WTC11 (cell line): ENCODE data around the gene GDPD4. TPM values are rescaled to one million over a fixed set of nuclear protein-coding genes. Genes with fewer than 3 reads are reported as not detected.

Experiments used
- ATAC-seq: fragments of 200-7000 bp; cut with Tn5 transposase; 2 replicates; pipeline ENCODE4 v1.10.0; 2021; ENCODE audit warnings: mild to moderate bottlenecking, moderate library complexity
- CTCF ChIA-PET: fragments of 300-600 bp; sonication (Branson Sonifier 250); formaldehyde crosslinking; loops from one replicate; lab custom pipeline; 2021; ENCODE audit warnings: antibody characterized with exemption; lab: Charles Lee
- POLR2A ChIA-PET: fragments of 350-600 bp; sonication (Branson Sonifier 250); formaldehyde crosslinking; loops from one replicate; lab custom pipeline; 2021; ENCODE audit warnings: antibody characterized with exemption; lab: Charles Lee
- DNase-seq: peaks from one replicate; pipeline ENCODE4 v3.0.0; 2021; ENCODE audit warnings: low spot score
- H3K27ac Mint-ChIP-seq: 2 replicates; pipeline ENCODE4 v1.8.0; 2021; ENCODE audit warnings: mixed read lengths
- H3K27me3 Mint-ChIP-seq: 2 replicates; pipeline ENCODE4 v1.8.0; 2021; ENCODE audit warnings: low read depth, mild to moderate bottlenecking, moderate library complexity, mixed read lengths
- H3K36me3 Mint-ChIP-seq: 2 replicates; pipeline ENCODE4 v1.8.0; 2021; ENCODE audit warnings: mixed read lengths
- H3K4me1 Mint-ChIP-seq: 2 replicates; pipeline ENCODE4 v1.8.0; 2022; ENCODE audit warnings: mixed read lengths
- H3K4me3 Mint-ChIP-seq: 2 replicates; pipeline ENCODE4 v1.8.0; 2021; ENCODE audit warnings: mild to moderate bottlenecking, moderate library complexity, mixed read lengths
- H3K9me3 Mint-ChIP-seq: 2 replicates; pipeline ENCODE4 v1.8.0; 2021; ENCODE audit warnings: mixed read lengths
- ATF1 ChIP-seq: sonication (generic); formaldehyde crosslinking; IDR thresholded peaks from 2 replicates; pipeline ENCODE4 v1.8.1; 2023; ENCODE audit warnings: mild to moderate bottlenecking, moderate library complexity, missing genetic modification reagents
- CREM ChIP-seq: sonication (generic); formaldehyde crosslinking; IDR thresholded peaks from 2 replicates; pipeline ENCODE4 v1.8.1; 2022; ENCODE audit warnings: mild to moderate bottlenecking, missing genetic modification reagents, moderate library complexity
- CTCF ChIP-seq: fragments of 200-600 bp; IDR thresholded peaks from 2 replicates; pipeline ENCODE4 v1.8.0; 2022; ENCODE audit warnings: antibody characterized with exemption
- FOXP4 ChIP-seq: sonication (generic); formaldehyde crosslinking; IDR thresholded peaks from 2 replicates; pipeline ENCODE4 v1.8.0; 2022; ENCODE audit warnings: mild to moderate bottlenecking, missing genetic modification reagents
- IRF1 ChIP-seq: sonication (generic); formaldehyde crosslinking; IDR thresholded peaks from 2 replicates; pipeline ENCODE4 v1.8.0; 2023; ENCODE audit warnings: missing genetic modification reagents
- IRF2 ChIP-seq: sonication (generic); formaldehyde crosslinking; IDR thresholded peaks from 2 replicates; pipeline ENCODE4 v1.8.0; 2022; ENCODE audit warnings: low read depth, missing genetic modification reagents, borderline replicate concordance
- KAT7 ChIP-seq: sonication (generic); formaldehyde crosslinking; IDR thresholded peaks from 2 replicates; pipeline ENCODE4 v1.8.1; 2023; ENCODE audit warnings: missing genetic modification reagents, mild to moderate bottlenecking, borderline replicate concordance
- MAX ChIP-seq: sonication (generic); formaldehyde crosslinking; IDR thresholded peaks from 2 replicates; pipeline ENCODE4 v1.8.0; 2022; ENCODE audit warnings: mild to moderate bottlenecking, missing genetic modification reagents
- MXD4 ChIP-seq: fragments of 250-450 bp; sonication (Bioruptor Pico); IDR thresholded peaks from 2 replicates; pipeline ENCODE4 v1.8.0; 2021; ENCODE audit warnings: mild to moderate bottlenecking, moderate library complexity, borderline replicate concordance
- NFYB ChIP-seq: sonication (generic); formaldehyde crosslinking; conservative IDR thresholded peaks from 2 replicates; pipeline ENCODE4 v1.8.0; 2022; ENCODE audit warnings: low read depth, missing genetic modification reagents
- NR2C2 ChIP-seq: sonication (generic); formaldehyde crosslinking; IDR thresholded peaks from 2 replicates; pipeline ENCODE4 v1.8.0; 2022; ENCODE audit warnings: mild to moderate bottlenecking, missing genetic modification reagents
- NR3C1 ChIP-seq: sonication (generic); formaldehyde crosslinking; conservative IDR thresholded peaks from 2 replicates; pipeline ENCODE4 v1.8.1; 2023; ENCODE audit warnings: low read depth, mild to moderate bottlenecking, missing genetic modification reagents
- PREB ChIP-seq: sonication (generic); formaldehyde crosslinking; IDR thresholded peaks from 2 replicates; pipeline ENCODE4 v1.8.1; 2022; ENCODE audit warnings: mild to moderate bottlenecking, missing genetic modification reagents, moderate library complexity, borderline replicate concordance
- PRRX2 ChIP-seq: fragments of 250-450 bp; sonication (Bioruptor Pico); IDR thresholded peaks from 2 replicates; pipeline ENCODE4 v1.8.0; 2021; ENCODE audit warnings: mild to moderate bottlenecking
- TEAD1 ChIP-seq: sonication (generic); formaldehyde crosslinking; IDR thresholded peaks from 2 replicates; pipeline ENCODE4 v1.8.0; 2022; ENCODE audit warnings: mild to moderate bottlenecking, missing genetic modification reagents
- ZMAT4 ChIP-seq: fragments of 250-450 bp; sonication (Bioruptor Pico); IDR thresholded peaks from 2 replicates; pipeline ENCODE4 v1.9.0; 2021; ENCODE audit warnings: mild to moderate bottlenecking
- ZNF317 ChIP-seq: sonication (generic); formaldehyde crosslinking; IDR thresholded peaks from 2 replicates; pipeline ENCODE4 v1.8.1; 2023; ENCODE audit warnings: low read depth, mild to moderate bottlenecking, moderate library complexity, missing genetic modification reagents, borderline replicate concordance
- total RNA-seq: library from RNA; stranded (reverse); gene quantifications from 3 replicates; pipeline ENCODE4 v1.2.3, GENCODE V29; 2021
- TF ChIP-seq, protein P1 (sequence below): sonication (generic); formaldehyde crosslinking; IDR thresholded peaks from 2 replicates; pipeline ENCODE4 v1.8.1; 2023; ENCODE audit warnings: mild to moderate bottlenecking, missing genetic modification reagents, moderate library complexity

GDPD4 gene
- total RNA-seq, 1 experiment from 2014 or later, result not detected

DNA sequence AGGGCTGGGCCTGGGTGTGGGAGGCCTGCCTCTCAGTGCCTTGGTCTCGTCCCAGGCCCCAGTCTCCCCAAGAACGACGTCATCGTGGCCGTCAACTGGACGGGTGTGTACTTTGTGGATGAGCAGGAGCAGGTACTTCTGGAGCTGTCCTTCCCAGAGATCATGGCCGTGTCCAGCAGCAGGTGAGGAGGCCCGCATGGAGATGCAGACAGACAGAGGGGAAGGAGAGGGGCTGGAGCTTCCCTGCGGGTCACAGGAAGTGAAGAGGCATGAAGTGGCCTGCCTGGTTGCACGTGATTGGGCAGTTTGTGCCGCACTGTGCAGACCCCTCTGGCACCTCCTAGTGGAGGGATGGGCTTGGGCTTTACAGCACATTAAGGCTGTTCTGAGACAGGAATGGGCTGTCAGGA is 103.0 kb downstream of the GDPD4 start (continued):
- TF ChIP-seq FOXP4 (CRISPR knock-in tag) (0 out of 2 replicates have a peak, but pooled peaks have one; percentile 31), TEAD1 (CRISPR knock-in tag) (peak; percentile 17; the same call in 1 of the 2 replicates), ZMAT4 (CRISPR knock-in tag) (no peak), PREB (CRISPR knock-in tag) (no peak), KAT7 (CRISPR knock-in tag) (no peak), NR2C2 (CRISPR knock-in tag) (no peak), MAX (peak; percentile 71; the same call in 1 of the 2 replicates), CREM (CRISPR knock-in tag) (no peak), IRF2 (CRISPR knock-in tag) (no peak), IRF1 (CRISPR knock-in tag) (no peak), PRRX2 (CRISPR knock-in tag) (no peak), ATF1 (no peak), MXD4 (CRISPR knock-in tag) (no peak), ZNF317 (CRISPR knock-in tag) (no peak), CTCF (peak; percentile 39), NFYB (CRISPR knock-in tag) (peak; percentile 35; the same call in 1 of the 2 replicates)
- TF ChIP-seq, protein P1, sequence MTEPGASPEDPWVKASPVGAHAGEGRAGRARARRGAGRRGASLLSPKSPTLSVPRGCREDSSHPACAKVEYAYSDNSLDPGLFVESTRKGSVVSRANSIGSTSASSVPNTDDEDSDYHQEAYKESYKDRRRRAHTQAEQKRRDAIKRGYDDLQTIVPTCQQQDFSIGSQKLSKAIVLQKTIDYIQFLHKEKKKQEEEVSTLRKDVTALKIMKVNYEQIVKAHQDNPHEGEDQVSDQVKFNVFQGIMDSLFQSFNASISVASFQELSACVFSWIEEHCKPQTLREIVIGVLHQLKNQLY (CRISPR knock-in tag), result no peak
- TF ChIP-seq, all 79 proteins: peak for 8

GRCh38 chr11:77197626-77198320 is 103.7 kb downstream of the GDPD4 start:
- CTCF ChIA-PET, result interaction anchor here (0.5 to 2.8 kb wide), 29 partner anchors 9 to 426 kb away, joined by 3 to 14 read pairs (median 3); partner anchors contain the start of gene MYO7A
- H3K4me3 Mint-ChIP-seq, result no peak overlapping the region
- no peak for ATAC-seq
- H3K4me1 Mint-ChIP-seq, result peaks cover 4% of the 10 kb centered on the region; the same call in 1 of the 2 replicates
- H3K27ac Mint-ChIP-seq, result no peak overlapping the region
- H3K27me3 Mint-ChIP-seq, result no peaks in the 10 kb centered on the region
- no peak for TF ChIP-seq NR3C1 (CRISPR knock-in tag)
- TF ChIP-seq, all 79 proteins: peak for 0
- POLR2A ChIA-PET, result no interaction called here
- Mint-ChIP-seq H3K36me3 (no peaks in the 10 kb centered on the region), H3K9me3 (no peaks in the 10 kb centered on the region)
- no peak for DNase-seq
